K562 (cell line): Measurements from ENCODE around the gene GABBR1. TPM values are rescaled to one million over a fixed set of nuclear protein-coding genes. Genes with fewer than 3 reads are reported as not detected.
A peak's percentile ranks its signal among the peaks of the same experiment; 100 is the strongest.

Experiments
- ARID1B ChIP-seq: fragments of 450-650 bp; IDR thresholded peaks from 2 replicates; pipeline ENCODE4 v1.6.1; 2016; ENCODE audit warnings: antibody characterized with exemption, mild to moderate bottlenecking, inconsistent platforms
- ARID2 ChIP-seq: fragments of 450-650 bp; IDR thresholded peaks from 2 replicates; pipeline ENCODE4 v1.6.1; 2017; ENCODE audit warnings: antibody characterized with exemption, mild to moderate bottlenecking
- ATF7 ChIP-seq: fragments of 450-650 bp; IDR thresholded peaks from 2 replicates; pipeline ENCODE4 v1.7.1; 2014; ENCODE audit warnings: mild to moderate bottlenecking, moderate library complexity
- CREB1 ChIP-seq, 2 experiments: sonication (generic) in 1 of 2; formaldehyde crosslinking in 1 of 2; IDR thresholded peaks; 2 replicates each; pipeline versions ENCODE4 v1.6.1 to v1.8.0; 2012 to 2022; ENCODE audit warnings: inconsistent platforms in 1 of 2, mild to moderate bottlenecking in 1 of 2, missing genetic modification reagents in 1 of 2, moderate library complexity in 1 of 2
- DNMT1 ChIP-seq: fragments of 450-650 bp; IDR thresholded peaks from 2 replicates; pipeline ENCODE4 v1.6.1; 2016; ENCODE audit warnings: antibody characterized with exemption, mild to moderate bottlenecking
- EHMT2 ChIP-seq: fragments of 450-650 bp; IDR thresholded peaks from 2 replicates; pipeline ENCODE4 v1.6.1; 2018; ENCODE audit warnings: antibody characterized with exemption
- MCM2 ChIP-seq: fragments of 450-650 bp; IDR thresholded peaks from 2 replicates; pipeline ENCODE4 v1.6.1; 2017; ENCODE audit warnings: low read depth, mild to moderate bottlenecking
- MYBL2 ChIP-seq, 2 experiments: fragments of 450-650 bp in 1 of 2; sonication (generic) in 1 of 2; formaldehyde crosslinking in 1 of 2; IDR thresholded peaks; 2 replicates each; pipeline versions ENCODE4 v1.6.1 to v1.8.1; 2017 to 2022; ENCODE audit warnings: borderline replicate concordance in 1 of 2, inconsistent platforms in 1 of 2, low read depth in 1 of 2, mild to moderate bottlenecking in 1 of 2, missing genetic modification reagents in 1 of 2, moderate library complexity in 1 of 2
- NFRKB ChIP-seq: fragments of 450-650 bp; IDR thresholded peaks from 2 replicates; pipeline ENCODE4 v1.6.1; 2016; ENCODE audit warnings: low read depth
- SLC30A9 ChIP-seq: fragments of 250-450 bp; sonication (Bioruptor Pico); IDR thresholded peaks from 2 replicates; pipeline ENCODE4 v1.8.0; 2022; ENCODE audit warnings: mild to moderate bottlenecking, moderate library complexity
- ZNF174 ChIP-seq: fragments of 250-450 bp; sonication (Bioruptor Pico); IDR thresholded peaks from 2 replicates; pipeline ENCODE4 v1.4.0; 2020; ENCODE audit warnings: mild to moderate bottlenecking
- ZNF668 ChIP-seq: fragments of 250-450 bp; sonication (Bioruptor Pico); IDR thresholded peaks from 2 replicates; pipeline ENCODE4 v1.8.0; 2022; ENCODE audit warnings: mild to moderate bottlenecking, inconsistent platforms
- polyA plus RNA-seq, 8 experiments: library from polyadenylated mRNA; depleted of rRNA in 4 of 8; stranded (reverse) in 5 of 8; unstranded in 3 of 8; fragments of >200 nt; fragmentation: Nextera tagmentation in 2 of 8; fragmentation: Illumina TruSeq in 1 of 8; extraction: Ambion mirVana in 2 of 8; extraction: Trizol in 1 of 8; gene quantifications; 2 replicates each; pipeline versions ENCODE4 v1.2.1 to v1.2.3, GENCODE V29; 2011 to 2014; ENCODE audit warnings: inconsistent platforms in 1 of 8, missing spikeins in 1 of 8
- total RNA-seq, 7 experiments: library from RNA; depleted of rRNA in 6 of 7; stranded (reverse); fragments of >200 nt in 6 of 7; fragmentation: Illumina TruSeq in 2 of 7; extraction: Trizol in 2 of 7; gene quantifications; 2 replicates each; pipeline versions ENCODE4 v1.2.1 to v1.2.3, GENCODE V29; 2011 to 2021; ENCODE audit warnings: low replicate concordance in 1 of 7
- TF ChIP-seq, protein P1 (sequence below), 3 experiments: fragments of 200-800 bp in 1 of 3; fragments of 250-450 bp in 1 of 3; fragments of 450-650 bp in 1 of 3; sonication (Bioruptor Pico) in 1 of 3; sonication (Bioruptor generic) in 1 of 3; formaldehyde crosslinking in 1 of 3; IDR thresholded peaks; 2 replicates each; pipeline versions ENCODE4 v1.6.1 to v1.8.0; 2016 to 2022; ENCODE audit warnings: mild to moderate bottlenecking in 2 of 3, missing genetic modification characterization in 2 of 3, missing compliant biosample characterization in 1 of 3, moderate library complexity in 1 of 3
- TF ChIP-seq, protein P2 (sequence below): fragments of 150-350 bp; IDR thresholded peaks from 2 replicates; pipeline ENCODE4 v1.6.1; 2014; ENCODE audit warnings: low read depth, mild to moderate bottlenecking, low read length, borderline replicate concordance
- TF ChIP-seq, protein P3 (sequence below): sonication (generic); formaldehyde crosslinking; IDR thresholded peaks from 2 replicates; pipeline ENCODE4 v1.8.1; 2023; ENCODE audit warnings: mild to moderate bottlenecking, missing genetic modification reagents

The GABBR1 gene
- total and polyA plus RNA-seq, 9 of the 15 experiments (the other 6 are each of a cell fraction or from before 2014, with no cell fraction given) = 2.2 to 48.3 (median 20.8) TPM

DNA sequence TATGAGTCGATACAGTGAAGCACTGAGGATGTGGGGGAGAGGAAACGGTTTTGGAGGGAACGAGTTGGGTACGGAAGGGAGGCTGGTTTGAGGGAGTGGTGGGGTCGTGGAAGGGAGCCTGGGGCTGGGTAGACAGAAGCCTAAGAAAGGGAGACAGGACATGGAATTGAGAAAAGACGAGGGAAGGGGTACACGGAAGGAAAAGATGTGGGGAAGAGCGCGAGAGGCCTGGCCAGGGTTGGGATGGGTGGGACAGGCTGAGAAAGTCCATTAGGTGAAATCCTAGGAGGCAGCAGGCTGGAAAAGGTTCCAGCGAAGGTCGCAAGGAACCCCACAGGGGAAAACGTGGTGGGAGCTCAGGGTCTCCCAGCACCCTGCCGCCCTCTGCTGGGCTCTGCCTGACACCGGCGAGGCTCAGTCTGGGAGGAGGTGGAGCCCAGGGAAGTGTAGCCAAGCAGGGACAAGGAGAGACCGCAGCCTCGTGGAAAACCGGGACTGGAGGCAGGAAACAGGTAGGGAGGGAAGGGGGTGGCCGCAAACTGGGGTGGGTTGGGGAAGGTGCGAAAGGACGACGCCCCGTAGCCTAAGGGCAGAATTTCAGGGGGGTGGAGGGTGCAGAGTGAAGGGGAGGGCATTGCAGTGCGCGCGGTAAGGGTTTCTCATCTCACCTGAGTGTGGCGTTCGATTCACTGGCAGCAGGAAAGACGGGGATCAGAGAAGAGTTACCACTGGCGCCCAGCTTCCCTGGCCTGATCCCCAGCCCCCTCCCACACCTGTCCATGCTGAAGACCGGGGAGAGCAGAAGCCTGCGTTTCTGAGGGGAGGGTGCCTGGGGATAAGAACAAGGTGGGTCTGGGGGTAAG, 4.3 kb downstream of the GABBR1 start (continued):
- TF ChIP-seq, protein P1, sequence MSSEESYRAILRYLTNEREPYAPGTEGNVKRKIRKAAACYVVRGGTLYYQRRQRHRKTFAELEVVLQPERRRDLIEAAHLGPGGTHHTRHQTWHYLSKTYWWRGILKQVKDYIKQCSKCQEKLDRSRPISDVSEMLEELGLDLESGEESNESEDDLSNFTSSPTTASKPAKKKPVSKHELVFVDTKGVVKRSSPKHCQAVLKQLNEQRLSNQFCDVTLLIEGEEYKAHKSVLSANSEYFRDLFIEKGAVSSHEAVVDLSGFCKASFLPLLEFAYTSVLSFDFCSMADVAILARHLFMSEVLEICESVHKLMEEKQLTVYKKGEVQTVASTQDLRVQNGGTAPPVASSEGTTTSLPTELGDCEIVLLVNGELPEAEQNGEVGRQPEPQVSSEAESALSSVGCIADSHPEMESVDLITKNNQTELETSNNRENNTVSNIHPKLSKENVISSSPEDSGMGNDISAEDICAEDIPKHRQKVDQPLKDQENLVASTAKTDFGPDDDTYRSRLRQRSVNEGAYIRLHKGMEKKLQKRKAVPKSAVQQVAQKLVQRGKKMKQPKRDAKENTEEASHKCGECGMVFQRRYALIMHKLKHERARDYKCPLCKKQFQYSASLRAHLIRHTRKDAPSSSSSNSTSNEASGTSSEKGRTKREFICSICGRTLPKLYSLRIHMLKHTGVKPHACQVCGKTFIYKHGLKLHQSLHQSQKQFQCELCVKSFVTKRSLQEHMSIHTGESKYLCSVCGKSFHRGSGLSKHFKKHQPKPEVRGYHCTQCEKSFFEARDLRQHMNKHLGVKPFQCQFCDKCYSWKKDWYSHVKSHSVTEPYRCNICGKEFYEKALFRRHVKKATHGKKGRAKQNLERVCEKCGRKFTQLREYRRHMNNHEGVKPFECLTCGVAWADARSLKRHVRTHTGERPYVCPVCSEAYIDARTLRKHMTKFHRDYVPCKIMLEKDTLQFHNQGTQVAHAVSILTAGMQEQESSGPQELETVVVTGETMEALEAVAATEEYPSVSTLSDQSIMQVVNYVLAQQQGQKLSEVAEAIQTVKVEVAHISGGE (CRISPR knock-in tag; IDR thresholded peaks at IDR 0.05) = 0 out of 6 replicates have a peak, but pooled peaks of 1 of the 3 experiments have one; percentile 33
- TF ChIP-seq ATF7 (peak; percentile 59), SLC30A9 (CRISPR knock-in tag) (no peak), DNMT1 (peak; percentile 48; the same call in 1 of the 2 replicates), ARID1B (peak; percentile 61), ARID2 (0 out of 2 replicates have a peak, but pooled peaks have one; percentile 12), MYBL2 (IDR thresholded peaks at IDR 0.05; ENCODE audit: low read depth) (peak; percentile 22; the same call in 1 of the 2 replicates), MYBL2 (CRISPR knock-in tag; IDR thresholded peaks at IDR 0.05; ENCODE audit: borderline replicate concordance) (no peak), ZNF668 (no peak), NFRKB (peak; percentile 84), MCM2 (no peak), CREB1 (IDR thresholded peaks at IDR 0.05) (no peak), CREB1 (CRISPR knock-in tag; IDR thresholded peaks at IDR 0.05) (no peak), ZNF174 (CRISPR knock-in tag) (no peak), EHMT2 (peak; percentile 20; the same call in 1 of the 2 replicates)
- TF ChIP-seq, protein P2, sequence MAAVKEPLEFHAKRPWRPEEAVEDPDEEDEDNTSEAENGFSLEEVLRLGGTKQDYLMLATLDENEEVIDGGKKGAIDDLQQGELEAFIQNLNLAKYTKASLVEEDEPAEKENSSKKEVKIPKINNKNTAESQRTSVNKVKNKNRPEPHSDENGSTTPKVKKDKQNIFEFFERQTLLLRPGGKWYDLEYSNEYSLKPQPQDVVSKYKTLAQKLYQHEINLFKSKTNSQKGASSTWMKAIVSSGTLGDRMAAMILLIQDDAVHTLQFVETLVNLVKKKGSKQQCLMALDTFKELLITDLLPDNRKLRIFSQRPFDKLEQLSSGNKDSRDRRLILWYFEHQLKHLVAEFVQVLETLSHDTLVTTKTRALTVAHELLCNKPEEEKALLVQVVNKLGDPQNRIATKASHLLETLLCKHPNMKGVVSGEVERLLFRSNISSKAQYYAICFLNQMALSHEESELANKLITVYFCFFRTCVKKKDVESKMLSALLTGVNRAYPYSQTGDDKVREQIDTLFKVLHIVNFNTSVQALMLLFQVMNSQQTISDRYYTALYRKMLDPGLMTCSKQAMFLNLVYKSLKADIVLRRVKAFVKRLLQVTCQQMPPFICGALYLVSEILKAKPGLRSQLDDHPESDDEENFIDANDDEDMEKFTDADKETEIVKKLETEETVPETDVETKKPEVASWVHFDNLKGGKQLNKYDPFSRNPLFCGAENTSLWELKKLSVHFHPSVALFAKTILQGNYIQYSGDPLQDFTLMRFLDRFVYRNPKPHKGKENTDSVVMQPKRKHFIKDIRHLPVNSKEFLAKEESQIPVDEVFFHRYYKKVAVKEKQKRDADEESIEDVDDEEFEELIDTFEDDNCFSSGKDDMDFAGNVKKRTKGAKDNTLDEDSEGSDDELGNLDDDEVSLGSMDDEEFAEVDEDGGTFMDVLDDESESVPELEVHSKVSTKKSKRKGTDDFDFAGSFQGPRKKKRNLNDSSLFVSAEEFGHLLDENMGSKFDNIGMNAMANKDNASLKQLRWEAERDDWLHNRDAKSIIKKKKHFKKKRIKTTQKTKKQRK = no peak
- TF ChIP-seq, protein P3, sequence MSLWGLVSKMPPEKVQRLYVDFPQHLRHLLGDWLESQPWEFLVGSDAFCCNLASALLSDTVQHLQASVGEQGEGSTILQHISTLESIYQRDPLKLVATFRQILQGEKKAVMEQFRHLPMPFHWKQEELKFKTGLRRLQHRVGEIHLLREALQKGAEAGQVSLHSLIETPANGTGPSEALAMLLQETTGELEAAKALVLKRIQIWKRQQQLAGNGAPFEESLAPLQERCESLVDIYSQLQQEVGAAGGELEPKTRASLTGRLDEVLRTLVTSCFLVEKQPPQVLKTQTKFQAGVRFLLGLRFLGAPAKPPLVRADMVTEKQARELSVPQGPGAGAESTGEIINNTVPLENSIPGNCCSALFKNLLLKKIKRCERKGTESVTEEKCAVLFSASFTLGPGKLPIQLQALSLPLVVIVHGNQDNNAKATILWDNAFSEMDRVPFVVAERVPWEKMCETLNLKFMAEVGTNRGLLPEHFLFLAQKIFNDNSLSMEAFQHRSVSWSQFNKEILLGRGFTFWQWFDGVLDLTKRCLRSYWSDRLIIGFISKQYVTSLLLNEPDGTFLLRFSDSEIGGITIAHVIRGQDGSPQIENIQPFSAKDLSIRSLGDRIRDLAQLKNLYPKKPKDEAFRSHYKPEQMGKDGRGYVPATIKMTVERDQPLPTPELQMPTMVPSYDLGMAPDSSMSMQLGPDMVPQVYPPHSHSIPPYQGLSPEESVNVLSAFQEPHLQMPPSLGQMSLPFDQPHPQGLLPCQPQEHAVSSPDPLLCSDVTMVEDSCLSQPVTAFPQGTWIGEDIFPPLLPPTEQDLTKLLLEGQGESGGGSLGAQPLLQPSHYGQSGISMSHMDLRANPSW (CRISPR knock-in tag) = no peak
